K562 (cell line): ENCODE results near the gene ZNF488. TPM values are rescaled to one million over a fixed set of nuclear protein-coding genes. Genes with fewer than 3 reads are reported as not detected.

Experiments used
- BRF1 ChIP-seq: IDR thresholded peaks from 3 replicates; pipeline ENCODE4 v1.6.1; 2011; ENCODE audit warnings: borderline replicate concordance, mild to moderate bottlenecking; ENCODE audit not compliant: insufficient read length; ENCODE audit errors: extremely low read depth
- CREBBP ChIP-seq: IDR thresholded peaks from one replicate; pipeline ENCODE4 v1.6.1; 2012; ENCODE audit warnings: low read depth, mild to moderate bottlenecking, control low read depth, inconsistent platforms, low read length
- KDM5B ChIP-seq: fragments of 200-600 bp; sonication (generic); IDR thresholded peaks from 2 replicates; pipeline ENCODE4 v1.6.1; 2012; ENCODE audit warnings: low read depth, mild to moderate bottlenecking, moderate library complexity, low read length, control low read depth, inconsistent platforms; ENCODE audit not compliant: insufficient replicate concordance
- NR3C1 ChIP-seq: sonication (generic); formaldehyde crosslinking; IDR thresholded peaks from 2 replicates; pipeline ENCODE4 v1.8.1; 2022; ENCODE audit warnings: missing genetic modification reagents
- NUFIP1 ChIP-seq: fragments of 450-650 bp; IDR thresholded peaks from 2 replicates; pipeline ENCODE4 v1.6.1; 2018; ENCODE audit not compliant: partially characterized antibody
- RAD21 ChIP-seq, 2 experiments: fragments of 250-450 bp in 1 of 2; fragments of 450-650 bp in 1 of 2; sonication (Bioruptor Pico) in 1 of 2; formaldehyde crosslinking in 1 of 2; IDR thresholded peaks in 1 of 2; conservative IDR thresholded peaks in 1 of 2; 2 replicates each; pipeline versions ENCODE4 v1.4.0 to v1.8.0; 2020 to 2022; ENCODE audit warnings: mild to moderate bottlenecking in 2 of 2, moderate library complexity in 1 of 2
- THRAP3 ChIP-seq: fragments of 450-650 bp; IDR thresholded peaks from 2 replicates; pipeline ENCODE4 v1.6.1; 2016; ENCODE audit warnings: mild to moderate bottlenecking, inconsistent platforms, borderline replicate concordance
- WHSC1 ChIP-seq: IDR thresholded peaks from one replicate; pipeline ENCODE4 v1.6.1; 2012; ENCODE audit warnings: low read length, control low read depth, inconsistent platforms
- ZBED1 ChIP-seq: IDR thresholded peaks from 2 replicates; pipeline ENCODE4 v1.6.1; 2014
- ZBTB8A ChIP-seq: fragments of 450-650 bp; IDR thresholded peaks from 2 replicates; pipeline ENCODE4 v1.6.1; 2018; ENCODE audit warnings: mild to moderate bottlenecking, moderate library complexity; ENCODE audit not compliant: partially characterized antibody
- ZKSCAN8 ChIP-seq: fragments of 200-800 bp; sonication (Bioruptor generic); IDR thresholded peaks from 2 replicates; pipeline ENCODE4 v1.6.1; 2016; ENCODE audit warnings: missing genetic modification characterization, missing compliant biosample characterization
- ZNF253 ChIP-seq: fragments of 250-450 bp; sonication (Bioruptor Pico); conservative IDR thresholded peaks from 2 replicates; pipeline ENCODE4 v1.6.1; 2021; ENCODE audit warnings: mild to moderate bottlenecking
- ZNF408 ChIP-seq: fragments of 250-450 bp; sonication (Bioruptor Pico); IDR thresholded peaks from 2 replicates; pipeline ENCODE4 v1.4.0; 2020; ENCODE audit warnings: low read depth, mild to moderate bottlenecking, moderate library complexity
- ZNF561 ChIP-seq: fragments of 450-650 bp; formaldehyde crosslinking; conservative IDR thresholded peaks from 2 replicates; pipeline ENCODE4 v1.4.0; 2020; ENCODE audit warnings: mild to moderate bottlenecking, moderate library complexity
- ZNF644 ChIP-seq: fragments of 200-800 bp; sonication (Bioruptor generic); IDR thresholded peaks from 2 replicates; pipeline ENCODE4 v1.6.1; 2016; ENCODE audit warnings: low read depth, missing genetic modification characterization, missing compliant biosample characterization
- ZNF79 ChIP-seq: fragments of 250-450 bp; sonication (Bioruptor Pico); IDR thresholded peaks from 2 replicates; pipeline ENCODE4 v1.4.0; 2020; ENCODE audit warnings: low read depth, mild to moderate bottlenecking, moderate library complexity
- ZSCAN32 ChIP-seq: fragments of 450-650 bp; formaldehyde crosslinking; IDR thresholded peaks from 2 replicates; pipeline ENCODE4 v1.4.0; 2020; ENCODE audit warnings: mild to moderate bottlenecking, moderate library complexity
- polyA plus RNA-seq, 8 experiments: library from polyadenylated mRNA; depleted of rRNA in 4 of 8; stranded (reverse) in 5 of 8; unstranded in 3 of 8; fragments of >200 nt; fragmentation: Nextera tagmentation in 2 of 8; fragmentation: Illumina TruSeq in 1 of 8; extraction: Ambion mirVana in 2 of 8; extraction: Trizol in 1 of 8; gene quantifications; 2 replicates each; pipeline versions ENCODE4 v1.2.1 to v1.2.3, GENCODE V29; 2011 to 2014; ENCODE audit warnings: inconsistent platforms in 1 of 8, missing spikeins in 1 of 8
- total RNA-seq, 7 experiments: library from RNA; depleted of rRNA in 6 of 7; stranded (reverse); fragments of >200 nt in 6 of 7; fragmentation: Illumina TruSeq in 2 of 7; extraction: Trizol in 2 of 7; gene quantifications; 2 replicates each; pipeline versions ENCODE4 v1.2.1 to v1.2.3, GENCODE V29; 2011 to 2021; ENCODE audit warnings: low replicate concordance in 1 of 7
- TF ChIP-seq, protein P1 (sequence below): sonication (generic); formaldehyde crosslinking; IDR thresholded peaks from 2 replicates; pipeline ENCODE4 v1.8.1; 2022; ENCODE audit warnings: missing genetic modification reagents
- TF ChIP-seq, protein P2 (sequence below): fragments of 250-450 bp; sonication (Bioruptor Pico); IDR thresholded peaks from 2 replicates; pipeline ENCODE4 v1.5.0; 2022; ENCODE audit warnings: mild to moderate bottlenecking
- TF ChIP-seq, protein P3 (sequence below): sonication (generic); formaldehyde crosslinking; IDR thresholded peaks from 2 replicates; pipeline ENCODE4 v1.8.1; 2023; ENCODE audit warnings: mild to moderate bottlenecking, missing genetic modification reagents

The ZNF488 gene
- total and polyA plus RNA-seq, 9 of the 15 experiments (the other 6 are each of a cell fraction or from before 2014, with no cell fraction given) = 0.03 to 0.09 (median 0.05) TPM; not detected in 3

DNA sequence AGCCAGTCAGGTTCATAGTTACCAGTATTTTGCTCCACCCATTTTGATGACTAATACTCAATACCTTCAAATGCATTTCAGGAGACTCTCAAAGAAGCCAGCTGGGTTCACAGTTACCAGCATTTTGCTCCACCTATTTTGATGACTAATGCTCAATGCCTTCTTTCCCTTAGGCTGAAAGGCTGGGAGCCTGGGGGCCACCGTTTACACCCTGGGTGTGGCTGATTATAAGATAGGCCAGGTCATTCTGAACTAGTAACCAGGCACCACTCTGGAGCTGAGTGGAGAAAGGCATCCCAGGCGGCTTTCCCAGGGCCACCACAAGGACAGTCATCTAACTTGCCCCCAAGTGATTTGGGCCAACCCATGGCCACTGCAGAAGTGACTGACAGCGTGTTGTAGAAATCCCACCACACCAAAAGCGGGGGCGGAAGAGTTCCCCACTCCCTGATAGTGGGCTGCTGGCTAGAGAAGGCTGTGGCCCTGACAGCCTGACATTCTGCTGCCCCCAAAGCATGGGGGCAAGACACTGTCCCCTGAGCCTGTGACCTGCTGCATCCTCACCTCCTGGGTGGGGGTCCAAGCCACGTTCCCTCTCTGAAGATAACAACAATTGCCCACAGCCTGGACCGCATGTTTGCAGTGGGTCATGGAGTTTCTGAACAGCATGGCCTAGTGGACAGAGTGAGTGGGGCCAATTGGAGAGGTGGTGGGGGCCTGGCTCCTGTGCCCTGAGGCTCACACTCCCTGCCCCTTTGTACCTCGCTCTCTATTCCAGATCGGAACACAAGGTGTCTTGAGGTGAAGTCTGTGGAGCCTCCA lies 23.0 kb upstream of the ZNF488 start (continued):
- TF ChIP-seq CREBBP (no peak), ZNF253 (CRISPR knock-in tag) (no peak), ZKSCAN8 (CRISPR knock-in tag) (no peak), THRAP3 (no peak), ZNF408 (CRISPR knock-in tag) (no peak), ZBTB8A (no peak), RAD21 (CRISPR knock-in tag; conservative IDR thresholded peaks at IDR 0.05 in 1 of 2, IDR thresholded peaks at IDR 0.05 in 1 of 2) (no peak), KDM5B (no peak), NR3C1 (CRISPR knock-in tag) (no peak), ZNF79 (no peak), NUFIP1 (no peak), ZBED1 (no peak), BRF1 (no peak), ZNF561 (CRISPR knock-in tag) (no peak), ZSCAN32 (CRISPR knock-in tag) (no peak), WHSC1 (no peak), ZNF644 (tag) (no peak)
- TF ChIP-seq, protein P1, sequence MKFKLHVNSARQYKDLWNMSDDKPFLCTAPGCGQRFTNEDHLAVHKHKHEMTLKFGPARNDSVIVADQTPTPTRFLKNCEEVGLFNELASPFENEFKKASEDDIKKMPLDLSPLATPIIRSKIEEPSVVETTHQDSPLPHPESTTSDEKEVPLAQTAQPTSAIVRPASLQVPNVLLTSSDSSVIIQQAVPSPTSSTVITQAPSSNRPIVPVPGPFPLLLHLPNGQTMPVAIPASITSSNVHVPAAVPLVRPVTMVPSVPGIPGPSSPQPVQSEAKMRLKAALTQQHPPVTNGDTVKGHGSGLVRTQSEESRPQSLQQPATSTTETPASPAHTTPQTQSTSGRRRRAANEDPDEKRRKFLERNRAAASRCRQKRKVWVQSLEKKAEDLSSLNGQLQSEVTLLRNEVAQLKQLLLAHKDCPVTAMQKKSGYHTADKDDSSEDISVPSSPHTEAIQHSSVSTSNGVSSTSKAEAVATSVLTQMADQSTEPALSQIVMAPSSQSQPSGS (CRISPR knock-in tag) = no peak
- TF ChIP-seq, protein P2, sequence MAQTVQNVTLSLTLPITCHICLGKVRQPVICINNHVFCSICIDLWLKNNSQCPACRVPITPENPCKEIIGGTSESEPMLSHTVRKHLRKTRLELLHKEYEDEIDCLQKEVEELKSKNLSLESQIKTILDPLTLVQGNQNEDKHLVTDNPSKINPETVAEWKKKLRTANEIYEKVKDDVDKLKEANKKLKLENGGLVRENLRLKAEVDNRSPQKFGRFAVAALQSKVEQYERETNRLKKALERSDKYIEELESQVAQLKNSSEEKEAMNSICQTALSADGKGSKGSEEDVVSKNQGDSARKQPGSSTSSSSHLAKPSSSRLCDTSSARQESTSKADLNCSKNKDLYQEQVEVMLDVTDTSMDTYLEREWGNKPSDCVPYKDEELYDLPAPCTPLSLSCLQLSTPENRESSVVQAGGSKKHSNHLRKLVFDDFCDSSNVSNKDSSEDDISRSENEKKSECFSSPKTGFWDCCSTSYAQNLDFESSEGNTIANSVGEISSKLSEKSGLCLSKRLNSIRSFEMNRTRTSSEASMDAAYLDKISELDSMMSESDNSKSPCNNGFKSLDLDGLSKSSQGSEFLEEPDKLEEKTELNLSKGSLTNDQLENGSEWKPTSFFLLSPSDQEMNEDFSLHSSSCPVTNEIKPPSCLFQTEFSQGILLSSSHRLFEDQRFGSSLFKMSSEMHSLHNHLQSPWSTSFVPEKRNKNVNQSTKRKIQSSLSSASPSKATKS (CRISPR knock-in tag) = no peak
- TF ChIP-seq, protein P3, sequence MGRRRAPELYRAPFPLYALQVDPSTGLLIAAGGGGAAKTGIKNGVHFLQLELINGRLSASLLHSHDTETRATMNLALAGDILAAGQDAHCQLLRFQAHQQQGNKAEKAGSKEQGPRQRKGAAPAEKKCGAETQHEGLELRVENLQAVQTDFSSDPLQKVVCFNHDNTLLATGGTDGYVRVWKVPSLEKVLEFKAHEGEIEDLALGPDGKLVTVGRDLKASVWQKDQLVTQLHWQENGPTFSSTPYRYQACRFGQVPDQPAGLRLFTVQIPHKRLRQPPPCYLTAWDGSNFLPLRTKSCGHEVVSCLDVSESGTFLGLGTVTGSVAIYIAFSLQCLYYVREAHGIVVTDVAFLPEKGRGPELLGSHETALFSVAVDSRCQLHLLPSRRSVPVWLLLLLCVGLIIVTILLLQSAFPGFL (CRISPR knock-in tag) = peak; percentile 87; the same call in 1 of the 2 replicates
